ENCODE data around the gene TCEANC2.
"Not testable (repeated sequence)": the region's sequence is repeated elsewhere in the genome, so short reads cannot be mapped to it uniquely, and the experiment has no call there.

The TCEANC2 gene

DNA sequence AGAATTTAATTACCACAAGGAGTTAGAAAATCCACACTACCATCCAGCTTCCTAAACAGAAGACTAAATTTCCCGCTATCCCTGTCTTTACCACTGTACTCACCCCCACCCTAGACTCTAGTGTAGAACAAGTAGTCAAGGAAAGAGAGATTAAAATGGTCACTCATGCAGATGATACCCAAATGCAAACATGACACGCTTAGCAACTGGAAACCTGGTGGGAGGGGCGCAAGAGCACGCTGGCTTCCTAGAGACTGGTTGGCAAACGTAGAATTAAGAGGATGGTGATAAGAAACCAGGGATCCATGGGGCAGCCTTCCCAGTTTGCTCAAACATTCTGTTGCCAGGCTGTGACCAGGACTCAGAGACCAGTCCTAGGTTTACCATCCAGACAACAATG lies 25.6 kb upstream of the TCEANC2 start:
- no peak overlapping the region for H3K27ac ChIP-seq (ENCODE audit: low read depth, low read length)
- H3K27me3 ChIP-seq (ENCODE audit: control insufficient read depth in 1 of 2, insufficient read depth in 2 of 2, low read length in 2 of 2): no peaks in the 10 kb centered on the region
- no peak overlapping the region for H3K9ac ChIP-seq (ENCODE audit: low read depth in 1 of 2, low read length in 2 of 2)
- no peak overlapping the region for H3K4me3 ChIP-seq (ENCODE audit: low read depth in 1 of 2, low read length in 2 of 2)
- H3K36me3 ChIP-seq (ENCODE audit: control insufficient read depth in 1 of 2, insufficient read depth in 2 of 2, low read length in 2 of 2): peaks cover 0 to 28% of the 10 kb centered on the region in 2 donors
- H3K9me3 ChIP-seq (ENCODE audit: control insufficient read depth in 1 of 2, low read length in 2 of 2): no peaks in the 10 kb centered on the region
- H3K4me1 ChIP-seq (ENCODE audit: control insufficient read depth in 1 of 2, insufficient read depth in 2 of 2, low read length in 2 of 2): peaks cover 0 to 5% of the 10 kb centered on the region in 2 donors

DNA sequence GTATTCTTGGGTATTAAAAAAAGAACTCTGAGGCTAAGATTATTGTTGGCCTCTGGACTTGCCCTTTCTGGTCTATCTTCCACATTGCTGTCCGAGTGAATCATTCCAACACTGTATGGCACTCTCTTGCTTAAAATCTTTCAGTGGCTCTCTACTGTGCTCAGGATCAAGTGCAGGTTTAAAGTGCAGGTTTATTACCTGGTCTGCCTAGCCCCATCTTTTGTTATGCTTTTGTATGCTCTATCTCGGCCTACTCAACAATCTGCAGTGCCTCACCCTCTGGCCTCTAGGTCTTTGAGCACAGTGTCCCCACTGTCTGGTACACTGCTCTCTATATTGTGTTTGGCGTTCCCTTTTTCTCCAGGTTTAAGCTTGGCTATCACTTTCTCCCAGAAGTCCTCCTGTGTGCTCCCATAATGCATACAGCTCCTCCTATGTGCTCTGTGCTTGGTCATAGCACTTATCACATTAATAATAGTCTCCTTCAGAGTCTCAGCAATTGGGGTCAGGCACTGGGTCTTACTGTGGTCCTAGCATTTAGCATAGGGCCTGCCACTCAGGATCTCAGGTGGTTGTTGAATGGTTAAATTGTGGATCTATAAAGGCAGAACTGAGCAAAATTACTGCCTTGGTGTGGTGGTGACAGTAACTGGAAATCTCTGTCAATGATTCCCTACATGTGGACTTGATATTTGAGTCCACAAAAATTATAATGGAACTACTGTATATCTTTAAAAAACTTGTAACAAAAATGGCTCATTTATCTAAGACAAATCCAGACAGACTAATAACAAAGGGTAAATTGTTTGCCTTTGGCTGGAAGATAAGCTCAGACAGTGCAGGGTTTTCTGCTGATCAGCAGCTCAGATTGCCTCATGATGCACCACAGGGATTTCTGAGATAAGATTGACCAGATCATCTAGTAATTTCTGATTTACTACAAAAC lies 24.8 kb upstream of the TCEANC2 start:
- H3K27ac ChIP-seq (ENCODE audit: low read depth, low read length): no peak overlapping the region
- no peak overlapping the region for H3K4me3 ChIP-seq (ENCODE audit: low read depth in 1 of 2, low read length in 2 of 2)

DNA sequence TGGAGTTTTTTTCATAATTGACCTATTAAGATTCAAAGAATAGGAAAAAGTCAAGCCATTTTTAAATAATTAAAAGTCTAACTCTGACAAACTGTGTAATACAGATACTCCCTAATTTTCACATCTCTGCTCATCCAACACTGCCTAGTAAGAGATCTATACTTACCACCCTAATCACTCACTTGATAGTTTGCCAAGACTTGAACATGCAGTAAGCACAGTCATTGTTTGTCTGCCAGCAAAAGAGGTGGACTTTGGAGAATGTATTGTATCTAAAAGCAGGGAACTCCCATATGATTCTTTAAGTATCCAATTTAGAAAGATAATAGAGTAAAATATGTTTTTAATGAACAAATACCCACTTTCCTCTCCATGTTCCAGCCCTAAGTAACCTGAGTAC lies 15.9 kb upstream of the TCEANC2 start:
- Histone ChIP-seq H3K36me3 (ENCODE audit: control insufficient read depth in 1 of 2, insufficient read depth in 2 of 2, low read length in 2 of 2) (peaks cover 34 to 87% of the 10 kb centered on the region in 2 donors), H3K9me3 (ENCODE audit: control insufficient read depth in 1 of 2, low read length in 2 of 2) (no peaks in the 10 kb centered on the region), H3K4me1 (ENCODE audit: control insufficient read depth in 1 of 2, insufficient read depth in 2 of 2, low read length in 2 of 2) (no peaks in the 10 kb centered on the region), H3K9ac (ENCODE audit: low read depth in 1 of 2, low read length in 2 of 2) (no peak overlapping the region), H3K27me3 (ENCODE audit: control insufficient read depth in 1 of 2, insufficient read depth in 2 of 2, low read length in 2 of 2) (no peaks in the 10 kb centered on the region), H3K4me3 (ENCODE audit: low read depth in 1 of 2, low read length in 2 of 2) (no peak overlapping the region), H3K27ac (ENCODE audit: low read depth, low read length) (no peak overlapping the region)

More for the DNA sequence above, 24.8 kb upstream of the TCEANC2 start:
- Histone ChIP-seq H3K36me3 (ENCODE audit: control insufficient read depth in 1 of 2, insufficient read depth in 2 of 2, low read length in 2 of 2) (peaks cover 0 to 35% of the 10 kb centered on the region in 2 donors), H3K27me3 (ENCODE audit: control insufficient read depth in 1 of 2, insufficient read depth in 2 of 2, low read length in 2 of 2) (no peaks in the 10 kb centered on the region), H3K9me3 (ENCODE audit: control insufficient read depth in 1 of 2, low read length in 2 of 2) (no peaks in the 10 kb centered on the region), H3K9ac (ENCODE audit: low read depth in 1 of 2, low read length in 2 of 2) (no peak overlapping the region), H3K4me1 (ENCODE audit: control insufficient read depth in 1 of 2, insufficient read depth in 2 of 2, low read length in 2 of 2) (peaks cover 0 to 5% of the 10 kb centered on the region in 2 donors)

DNA sequence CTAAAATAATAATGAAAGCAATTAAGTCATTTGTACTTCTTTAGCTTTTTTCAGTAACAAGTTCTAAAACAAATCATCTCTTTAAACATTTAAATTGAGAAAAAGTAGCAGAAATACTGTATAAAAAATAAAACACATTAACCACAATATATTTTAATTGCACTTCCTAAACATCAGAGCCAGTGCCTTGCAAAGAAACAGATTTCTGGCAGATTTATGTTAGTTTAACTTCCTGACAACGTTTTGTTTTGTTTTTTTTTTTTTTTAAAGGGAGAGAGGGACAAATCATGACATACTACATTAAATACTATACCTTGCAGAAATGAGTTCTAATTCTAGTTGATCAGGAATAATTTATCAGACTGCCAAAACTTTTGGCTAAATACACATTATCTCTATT lies 11.6 kb upstream of the TCEANC2 start:
- Histone ChIP-seq H3K9ac (ENCODE audit: low read depth in 1 of 2, low read length in 2 of 2) (no peak overlapping the region), H3K4me3 (ENCODE audit: low read depth in 1 of 2, low read length in 2 of 2) (no peak overlapping the region), H3K36me3 (ENCODE audit: control insufficient read depth in 1 of 2, insufficient read depth in 2 of 2, low read length in 2 of 2) (peaks cover 34 to 47% of the 10 kb centered on the region in 2 donors), H3K4me1 (ENCODE audit: control insufficient read depth in 1 of 2, insufficient read depth in 2 of 2, low read length in 2 of 2) (no peaks in the 10 kb centered on the region), H3K27ac (ENCODE audit: low read depth, low read length) (no peak overlapping the region), H3K9me3 (ENCODE audit: control insufficient read depth in 1 of 2, low read length in 2 of 2) (no peaks in the 10 kb centered on the region), H3K27me3 (ENCODE audit: control insufficient read depth in 1 of 2, insufficient read depth in 2 of 2, low read length in 2 of 2) (no peaks in the 10 kb centered on the region)

DNA sequence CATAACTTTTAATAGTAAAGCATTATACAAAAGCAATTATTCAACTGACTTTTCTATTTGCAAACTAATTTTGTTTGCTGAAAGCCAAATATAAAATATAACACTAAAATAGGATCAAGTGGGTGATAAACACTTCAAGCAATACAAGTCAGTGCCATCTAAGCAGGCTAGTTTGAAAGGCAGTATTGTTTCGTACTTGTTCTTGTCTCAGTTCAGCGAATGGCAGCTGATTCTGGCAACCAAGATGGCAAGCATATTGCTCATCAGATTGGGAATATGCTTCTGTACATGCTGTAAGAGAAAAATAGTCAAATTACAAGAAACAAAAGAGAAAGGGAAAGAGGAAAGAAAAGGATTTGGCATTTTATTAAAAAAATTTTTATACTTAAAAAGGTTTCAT lies 7.9 kb upstream of the TCEANC2 start:
- Histone ChIP-seq H3K36me3 (ENCODE audit: control insufficient read depth in 1 of 2, insufficient read depth in 2 of 2, low read length in 2 of 2) (peaks cover 20 to 29% of the 10 kb centered on the region in 2 donors), H3K27me3 (ENCODE audit: control insufficient read depth in 1 of 2, insufficient read depth in 2 of 2, low read length in 2 of 2) (no peaks in the 10 kb centered on the region), H3K4me1 (ENCODE audit: control insufficient read depth in 1 of 2, insufficient read depth in 2 of 2, low read length in 2 of 2) (peaks cover 11 to 17% of the 10 kb centered on the region in 2 donors), H3K4me3 (ENCODE audit: low read depth in 1 of 2, low read length in 2 of 2) (no peak overlapping the region), H3K9me3 (ENCODE audit: control insufficient read depth in 1 of 2, low read length in 2 of 2) (no peaks in the 10 kb centered on the region), H3K27ac (ENCODE audit: low read depth, low read length) (no peak overlapping the region), H3K9ac (ENCODE audit: low read depth in 1 of 2, low read length in 2 of 2) (no peak overlapping the region)

DNA sequence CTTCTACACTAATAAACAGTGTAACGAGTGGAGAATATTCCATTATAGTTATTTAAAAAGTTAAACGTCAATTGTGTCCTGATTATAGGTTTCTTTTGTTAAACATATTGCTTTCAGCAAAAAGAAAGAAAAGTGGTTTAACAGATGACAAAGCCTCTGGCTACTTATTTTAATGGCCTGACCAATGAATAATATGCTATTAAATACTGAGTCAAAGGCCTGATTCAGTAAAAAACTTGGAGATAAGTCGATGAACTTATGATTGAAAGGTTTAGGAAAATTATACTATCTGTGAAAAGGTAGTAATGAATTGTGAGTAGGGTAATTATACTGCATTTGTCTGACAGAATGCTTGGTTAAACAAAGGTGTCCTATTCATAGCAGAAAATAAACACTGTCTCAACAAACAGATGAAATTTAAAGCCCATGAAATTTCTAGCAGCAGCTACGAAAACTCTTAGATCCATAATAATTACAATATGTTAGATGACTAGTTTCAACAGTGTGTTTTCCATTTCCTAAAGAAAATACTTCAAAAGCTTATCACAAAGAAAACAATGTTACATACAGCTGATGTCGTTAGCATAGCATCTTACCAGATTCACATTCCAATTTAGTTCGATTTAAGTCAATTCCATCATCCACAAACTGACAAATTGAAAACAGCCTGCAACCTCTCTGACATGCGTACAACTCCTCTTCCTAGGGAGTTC lies 6.6 kb upstream of the TCEANC2 start:
- peaks cover 17 to 21% of the 10 kb centered on the region in 2 donors for H3K4me1 ChIP-seq (ENCODE audit: control insufficient read depth in 1 of 2, insufficient read depth in 2 of 2, low read length in 2 of 2)
- no peak overlapping the region for H3K4me3 ChIP-seq (ENCODE audit: low read depth in 1 of 2, low read length in 2 of 2)
- H3K9ac ChIP-seq (ENCODE audit: low read depth in 1 of 2, low read length in 2 of 2): no peak overlapping the region
- H3K36me3 ChIP-seq (ENCODE audit: control insufficient read depth in 1 of 2, insufficient read depth in 2 of 2, low read length in 2 of 2): peaks cover 8 to 21% of the 10 kb centered on the region in 2 donors
- H3K27ac ChIP-seq (ENCODE audit: low read depth, low read length): no peak overlapping the region
- no peaks in the 10 kb centered on the region for H3K9me3 ChIP-seq (ENCODE audit: control insufficient read depth in 1 of 2, low read length in 2 of 2)
- H3K27me3 ChIP-seq (ENCODE audit: control insufficient read depth in 1 of 2, insufficient read depth in 2 of 2, low read length in 2 of 2): no peaks in the 10 kb centered on the region

DNA sequence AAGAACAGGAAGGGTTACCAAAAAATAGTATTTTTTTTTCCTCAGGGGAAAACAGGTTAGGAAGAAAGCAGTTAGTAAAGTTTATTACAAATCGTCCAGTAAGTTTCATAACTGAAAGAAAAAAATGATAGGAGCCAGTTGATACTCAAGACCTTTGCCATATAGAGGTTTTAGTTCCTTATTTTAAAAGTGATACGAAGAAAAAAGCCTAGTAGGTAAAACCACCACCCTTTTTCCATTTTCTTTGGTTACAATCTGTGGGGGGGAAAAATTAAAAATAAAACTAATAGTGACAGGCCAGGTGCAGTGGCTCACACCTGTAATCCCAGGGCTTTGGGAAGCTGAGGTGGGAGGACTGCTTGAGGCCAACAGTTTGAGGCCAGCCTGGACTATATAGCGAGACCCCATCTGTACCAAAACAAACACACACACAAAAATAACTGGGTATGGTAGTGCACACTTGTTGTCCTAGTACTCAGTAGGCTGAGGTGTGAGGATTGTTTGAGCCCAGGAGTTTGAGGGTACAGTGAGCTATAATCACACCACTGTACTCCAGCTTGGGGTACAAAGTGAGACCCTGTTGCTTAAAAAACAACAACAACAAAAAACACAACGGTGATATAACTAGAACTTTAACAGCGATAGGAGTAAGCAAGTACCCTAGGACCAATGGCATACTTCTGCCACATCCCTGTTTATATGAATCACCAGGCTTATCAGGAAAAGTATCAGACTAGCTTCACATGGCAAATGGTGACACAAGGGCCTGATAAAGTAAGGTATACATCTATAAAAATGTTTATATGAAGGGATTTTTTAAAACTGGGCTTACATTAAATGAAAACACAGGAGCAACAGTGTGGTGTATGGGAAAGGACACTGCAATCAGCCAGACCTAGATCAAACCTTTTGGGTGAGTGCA lies 5.8 kb upstream of the TCEANC2 start:
- no peaks in the 10 kb centered on the region for H3K9me3 ChIP-seq (ENCODE audit: control insufficient read depth in 1 of 2, low read length in 2 of 2)
- no peak overlapping the region for H3K4me3 ChIP-seq (ENCODE audit: low read depth in 1 of 2, low read length in 2 of 2)
- H3K27me3 ChIP-seq (ENCODE audit: control insufficient read depth in 1 of 2, insufficient read depth in 2 of 2, low read length in 2 of 2): no peaks in the 10 kb centered on the region
- H3K36me3 ChIP-seq (ENCODE audit: control insufficient read depth in 1 of 2, insufficient read depth in 2 of 2, low read length in 2 of 2): peaks cover 1 to 15% of the 10 kb centered on the region in 2 donors
- no peak overlapping the region for H3K9ac ChIP-seq (ENCODE audit: low read depth in 1 of 2, low read length in 2 of 2)
- peaks cover 17 to 26% of the 10 kb centered on the region in 2 donors for H3K4me1 ChIP-seq (ENCODE audit: control insufficient read depth in 1 of 2, insufficient read depth in 2 of 2, low read length in 2 of 2)
- no peak overlapping the region for H3K27ac ChIP-seq (ENCODE audit: low read depth, low read length)

DNA sequence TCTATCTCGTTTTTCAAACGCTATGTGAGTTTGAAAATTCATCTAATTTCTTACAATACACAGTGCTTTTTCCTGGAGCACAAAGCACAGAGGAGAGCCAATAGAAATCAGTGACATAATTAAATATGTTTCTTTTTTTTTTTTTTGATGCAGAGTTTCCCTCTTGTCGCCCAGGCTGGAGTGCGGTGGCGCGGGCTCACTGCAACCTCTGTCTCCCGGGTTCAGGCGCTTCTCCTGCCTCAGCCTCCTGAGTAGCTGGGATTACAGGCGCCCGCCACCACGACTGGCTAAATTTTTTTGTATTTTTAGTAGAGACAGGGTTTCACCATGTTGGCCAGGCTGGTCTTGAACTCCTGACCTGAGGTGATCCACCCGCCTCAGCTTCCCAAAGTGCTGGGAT lies 3.0 kb upstream of the TCEANC2 start:
- H3K36me3 ChIP-seq (ENCODE audit: control insufficient read depth in 1 of 2, insufficient read depth in 2 of 2, low read length in 2 of 2); H3K4me3 ChIP-seq (ENCODE audit: low read depth in 1 of 2, low read length in 2 of 2); H3K27ac ChIP-seq (ENCODE audit: low read depth, low read length); H3K9ac ChIP-seq (ENCODE audit: low read depth in 1 of 2, low read length in 2 of 2); H3K9me3 ChIP-seq (ENCODE audit: control insufficient read depth in 1 of 2, low read length in 2 of 2); H3K27me3 ChIP-seq (ENCODE audit: control insufficient read depth in 1 of 2, insufficient read depth in 2 of 2, low read length in 2 of 2): not testable (repeated sequence)
- H3K4me1 ChIP-seq (ENCODE audit: control insufficient read depth in 1 of 2, insufficient read depth in 2 of 2, low read length in 2 of 2): peaks cover 23 to 34% of the 10 kb centered on the region in 2 donors

DNA sequence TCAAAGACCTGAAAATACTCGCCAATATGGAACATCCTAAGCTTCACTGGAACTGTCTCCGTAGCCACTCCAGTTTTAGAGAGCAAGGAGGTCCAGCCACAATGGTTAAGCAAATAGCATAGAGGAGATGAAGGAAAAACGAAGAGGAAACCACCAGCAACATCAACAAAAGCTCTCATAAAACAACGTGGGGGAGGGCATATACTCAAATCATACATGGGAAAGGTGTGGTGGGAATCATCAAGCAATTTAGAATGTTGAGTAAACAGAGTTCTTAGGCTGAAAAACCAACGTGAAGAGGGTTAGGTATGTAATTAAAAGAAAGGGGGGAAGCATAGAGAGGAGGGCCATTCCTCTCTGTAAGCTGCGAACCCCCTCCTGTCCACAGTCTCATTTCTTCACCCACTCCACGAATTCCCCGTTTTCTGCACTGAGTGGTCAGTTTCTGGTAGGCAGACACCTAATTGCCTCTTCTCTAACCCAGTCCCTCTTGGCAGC lies 1.4 kb upstream of the TCEANC2 start:
- H3K27ac ChIP-seq (ENCODE audit: low read depth, low read length): peak overlapping the region; percentile 95
- no peaks in the 10 kb centered on the region for H3K9me3 ChIP-seq (ENCODE audit: control insufficient read depth in 1 of 2, low read length in 2 of 2)
- peaks cover 0 to 3% of the 10 kb centered on the region in 2 donors for H3K36me3 ChIP-seq (ENCODE audit: control insufficient read depth in 1 of 2, insufficient read depth in 2 of 2, low read length in 2 of 2)
- H3K4me3 ChIP-seq (ENCODE audit: low read depth in 1 of 2, low read length in 2 of 2): peak overlapping the region; percentile 94 to 99
- no peaks in the 10 kb centered on the region for H3K27me3 ChIP-seq (ENCODE audit: control insufficient read depth in 1 of 2, insufficient read depth in 2 of 2, low read length in 2 of 2)
- H3K4me1 ChIP-seq (ENCODE audit: control insufficient read depth in 1 of 2, insufficient read depth in 2 of 2, low read length in 2 of 2): peaks cover 23 to 34% of the 10 kb centered on the region in 2 donors
- H3K9ac ChIP-seq (ENCODE audit: low read depth in 1 of 2, low read length in 2 of 2): peak overlapping the region; percentile 94 to 96

All from duodenal mucosa (tissue), 2 donors.